Measurements from ENCODE around the gene GARRE1.
"Not testable (repeated sequence)": the region's sequence is repeated elsewhere in the genome, so short reads cannot be mapped to it uniquely, and the experiment has no call there.

The GARRE1 gene

GRCh38 chr19:34254046-34254697, at the start of gene GARRE1:
GARRE1 (plus strand) TSS chr19:34254554; CDS start chr19:34300474, 45,920 bp downstream.
- peak; percentile 95 for DNase-seq (ENCODE audit: insufficient read length, low spot score)
- peak; percentile 55 for FAIRE-seq

- FAIRE-seq; DNase-seq (ENCODE audit: insufficient read length, low spot score): not testable (repeated sequence)
These were observed 49.0 kb upstream of the GARRE1 start for GRCh38 chr19:34205324-34205723.

GRCh38 chr19:34208291-34208884, 46.0 kb upstream of the GARRE1 start:
- no peak for FAIRE-seq
- no peak for DNase-seq (ENCODE audit: insufficient read length, low spot score)

- DNase-seq (ENCODE audit: insufficient read length, low spot score), result no peak
- FAIRE-seq, result no peak
These were observed 44.6 kb upstream of the GARRE1 start for GRCh38 chr19:34209726-34210125.

GRCh38 chr19:34213283-34213682, 41.1 kb upstream of the GARRE1 start:
- DNase-seq (ENCODE audit: insufficient read length, low spot score) (no peak), FAIRE-seq (no peak)

- no peak for FAIRE-seq
- no peak for DNase-seq (ENCODE audit: insufficient read length, low spot score)
These were observed 40.3 kb upstream of the GARRE1 start for GRCh38 chr19:34214040-34214439.

- DNase-seq (ENCODE audit: insufficient read length, low spot score) (no peak), FAIRE-seq (peak; percentile 42)
These were observed 39.2 kb upstream of the GARRE1 start for GRCh38 chr19:34215006-34215665.

- no peak for DNase-seq (ENCODE audit: insufficient read length, low spot score)
- no peak for FAIRE-seq
These were observed 38.7 kb upstream of the GARRE1 start for GRCh38 chr19:34215666-34216038.

GRCh38 chr19:34216745-34217219, 37.6 kb upstream of the GARRE1 start:
- not testable (repeated sequence) for DNase-seq (ENCODE audit: insufficient read length, low spot score); FAIRE-seq

- peak; percentile 80 for FAIRE-seq
These were observed 36.2 kb upstream of the GARRE1 start for GRCh38 chr19:34217952-34218817.

GRCh38 chr19:34218818-34219164, 35.6 kb upstream of the GARRE1 start:
- no peak for DNase-seq (ENCODE audit: insufficient read length, low spot score)
- no peak for FAIRE-seq

More at GRCh38 chr19:34217952-34218817, 36.2 kb upstream of the GARRE1 start:
- DNase-seq (ENCODE audit: insufficient read length, low spot score), result no peak

GRCh38 chr19:34220472-34221063, 33.8 kb upstream of the GARRE1 start:
- FAIRE-seq, result peak; percentile 87
- DNase-seq (ENCODE audit: insufficient read length, low spot score), result no peak

- no peak for FAIRE-seq
- DNase-seq (ENCODE audit: insufficient read length, low spot score), result no peak
These were observed 32.0 kb upstream of the GARRE1 start for GRCh38 chr19:34222386-34222785.

GRCh38 chr19:34224996-34225658, 29.2 kb upstream of the GARRE1 start:
- DNase-seq (ENCODE audit: insufficient read length, low spot score) (no peak), FAIRE-seq (no peak)

- FAIRE-seq (no peak), DNase-seq (ENCODE audit: insufficient read length, low spot score) (no peak)
These were observed 28.7 kb upstream of the GARRE1 start for GRCh38 chr19:34225659-34226015.

GRCh38 chr19:34226036-34226435, 28.3 kb upstream of the GARRE1 start:
- no peak for DNase-seq (ENCODE audit: insufficient read length, low spot score)
- no peak for FAIRE-seq

GRCh38 chr19:34228347-34228746, 26.0 kb upstream of the GARRE1 start:
- DNase-seq (ENCODE audit: insufficient read length, low spot score) (no peak), FAIRE-seq (no peak)

- FAIRE-seq, result no peak
These were observed 25.6 kb upstream of the GARRE1 start for GRCh38 chr19:34228762-34229161.

GRCh38 chr19:34229721-34230120, 24.6 kb upstream of the GARRE1 start:
- FAIRE-seq (no peak), DNase-seq (ENCODE audit: insufficient read length, low spot score) (no peak)

More at GRCh38 chr19:34228762-34229161, 25.6 kb upstream of the GARRE1 start:
- DNase-seq (ENCODE audit: insufficient read length, low spot score), result no peak

- DNase-seq (ENCODE audit: insufficient read length, low spot score), result no peak
- FAIRE-seq, result no peak
These were observed 23.5 kb upstream of the GARRE1 start for GRCh38 chr19:34230820-34231219.
